Upper lobe of left lung (tissue), 6 donors: ENCODE measurements around the gene GADL1. TPM values are rescaled to one million over a fixed set of nuclear protein-coding genes. Genes with fewer than 3 reads are reported as not detected.

ENCODE experiments used
- ATAC-seq, 2 donors: fragments of 200-7000 bp; cut with Tn5 transposase; one replicate each; pipeline ENCODE4 v1.9.1; 2022; ENCODE audit warnings: mild to moderate bottlenecking in 2 of 2, moderate library complexity in 2 of 2; ENCODE audit not compliant: low FRiP score in 2 of 2
- DNase-seq, 2 donors: peaks; one replicate each; pipeline ENCODE4 v3.0.0-alpha.2; 2019 to 2020
- H3K27ac ChIP-seq, 4 donors: fragments of 200-600 bp; sonication (generic); one replicate each; pipeline ENCODE4 v1.5.1; 2016 to 2019
- H3K27me3 ChIP-seq, 4 donors: fragments of 200-600 bp; sonication (generic); one replicate each; pipeline ENCODE4 v1.5.1; 2017 to 2019
- H3K36me3 ChIP-seq, 4 donors: fragments of 200-600 bp; sonication (generic); one replicate each; pipeline ENCODE4 v1.5.1; 2016 to 2019
- H3K4me1 ChIP-seq, 4 donors: fragments of 200-600 bp; sonication (generic); one replicate each; pipeline ENCODE4 v1.5.1; 2018 to 2019
- H3K4me3 ChIP-seq, 4 donors: fragments of 200-600 bp; sonication (generic); one replicate each; pipeline ENCODE4 v1.5.1; 2017 to 2019; ENCODE audit warnings: mild to moderate bottlenecking in 2 of 4, moderate library complexity in 1 of 4
- H3K9me3 ChIP-seq, 4 donors: fragments of 200-600 bp; sonication (generic); one replicate each; pipeline ENCODE4 v1.5.1; 2018 to 2019
- CTCF ChIP-seq, 6 experiments: fragments of 450-650 bp in 4 of 6; fragments of 200-600 bp in 2 of 6; sonication (generic) in 2 of 6; IDR thresholded peaks; one replicate each; pipeline ENCODE4 v1.5.1; 2016 to 2019; ENCODE audit warnings: antibody characterized with exemption in 6 of 6
- EP300 ChIP-seq, 4 donors: sonication (generic); formaldehyde crosslinking; IDR thresholded peaks; one replicate each; pipeline ENCODE4 v1.5.1; 2017; ENCODE audit warnings: antibody characterized with exemption in 4 of 4, control low read depth in 2 of 4
- POLR2A ChIP-seq, 4 donors: fragments of 450-650 bp; IDR thresholded peaks; one replicate each; pipeline ENCODE4 v1.5.1; 2016 to 2017; ENCODE audit warnings: antibody characterized with exemption in 4 of 4, mild to moderate bottlenecking in 2 of 4
- POLR2AphosphoS5 ChIP-seq, 2 donors: sonication (generic); formaldehyde crosslinking; IDR thresholded peaks; one replicate each; pipeline ENCODE4 v1.5.1; 2017; ENCODE audit warnings: antibody characterized with exemption in 2 of 2
- WGBS, 2 donors: methylation state at CpG; one replicate each; pipeline ENCODE4 v1.1.5; 2017 to 2018; 5-methylcytosine and 5-hydroxymethylcytosine counted together
- total RNA-seq, 6 donors: library from RNA; depleted of rRNA in 4 of 6; stranded (reverse); fragments of >200 nt in 4 of 6; gene quantifications; one replicate each; pipeline versions ENCODE4 v1.1.0 to v1.2.1, GENCODE V29; 2016 to 2021
- donor health status: DM: no; HTN: no; CAD: no; lungs with moderate emphysema.
- donor health status: DM: no; HTN: yes; CAD: no; lungs with severe emphysema.

The GADL1 gene
- total RNA-seq, 6 donors from 2014 or later: 0.07 TPM; not detected in 5

DNA sequence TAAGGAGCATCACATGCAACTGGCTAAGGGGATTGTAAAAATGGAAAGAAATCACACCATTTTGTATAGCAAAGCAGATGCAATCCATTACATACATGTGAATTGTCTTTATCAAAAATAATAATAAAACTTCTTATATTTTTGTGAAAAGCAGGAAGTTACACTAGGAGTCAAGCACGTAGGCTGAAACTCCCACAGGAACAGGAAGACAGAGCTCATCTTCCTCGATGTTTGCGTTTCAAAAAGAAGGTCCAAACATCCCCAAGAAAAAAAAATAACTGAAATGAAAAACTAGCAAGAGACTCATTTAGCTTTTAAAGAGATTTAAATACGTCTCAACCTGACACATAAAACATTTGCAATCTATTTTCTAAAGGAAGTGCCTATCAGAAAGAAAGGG lies 181.5 kb downstream of the GADL1 start:
- Histone ChIP-seq H3K27me3 (no peaks in the 10 kb centered on the region), H3K9me3 (no peaks in the 10 kb centered on the region), H3K27ac (no peak overlapping the region), H3K36me3 (no peaks in the 10 kb centered on the region), H3K4me3 (no peak overlapping the region), H3K4me1 (no peaks in the 10 kb centered on the region)
- TF ChIP-seq EP300 (IDR thresholded peaks at IDR 0.05) (no peak), POLR2A (IDR thresholded peaks at IDR 0.05) (no peak), POLR2AphosphoS5 (IDR thresholded peaks at IDR 0.05) (no peak), CTCF (IDR thresholded peaks at IDR 0.05) (no peak)
- ATAC-seq (no peak), DNase-seq (no peak)
- 40 to 69% methylated on average over 4 of the region's 4 CpGs for WGBS, 2 donors

GRCh38 chr3:30711867-30712266 lies 182.6 kb downstream of the GADL1 start:
- Histone ChIP-seq H3K27ac (no peak overlapping the region), H3K4me3 (no peak overlapping the region), H3K27me3 (no peaks in the 10 kb centered on the region), H3K9me3 (no peaks in the 10 kb centered on the region), H3K4me1 (no peaks in the 10 kb centered on the region), H3K36me3 (no peaks in the 10 kb centered on the region)
- WGBS, 2 donors: 80 to 93% methylated on average over 2 of the region's 2 CpGs
- ATAC-seq: no peak
- no peak for TF ChIP-seq CTCF (IDR thresholded peaks at IDR 0.05)
- no peak for TF ChIP-seq EP300 (IDR thresholded peaks at IDR 0.05)
- TF ChIP-seq POLR2A (IDR thresholded peaks at IDR 0.05): no peak
- no peak for TF ChIP-seq POLR2AphosphoS5 (IDR thresholded peaks at IDR 0.05)
- DNase-seq: no peak

DNA sequence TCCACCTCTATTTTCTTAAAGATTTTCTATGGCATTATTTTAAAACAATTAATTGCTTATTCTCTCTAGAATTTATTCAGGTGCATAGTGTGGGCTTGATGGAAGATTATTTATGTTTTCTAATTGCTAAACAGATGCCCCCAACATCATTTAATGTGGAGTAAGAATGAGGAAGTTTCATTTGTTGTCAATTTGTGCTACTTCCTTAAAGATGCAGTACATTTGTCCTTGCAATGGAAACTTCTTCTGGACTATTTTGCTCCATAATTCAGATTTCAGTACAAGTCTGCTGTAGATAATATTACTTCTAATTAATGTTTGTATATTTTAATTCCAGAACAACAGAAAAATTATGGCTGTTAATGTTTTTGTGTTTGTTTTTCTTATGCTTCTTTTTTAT lies 183.3 kb downstream of the GADL1 start:
- Histone ChIP-seq H3K4me3 (no peak overlapping the region), H3K36me3 (no peaks in the 10 kb centered on the region), H3K4me1 (no peaks in the 10 kb centered on the region), H3K27me3 (no peaks in the 10 kb centered on the region), H3K27ac (no peak overlapping the region), H3K9me3 (no peaks in the 10 kb centered on the region)
- DNase-seq (no peak), ATAC-seq (no peak)
- TF ChIP-seq POLR2AphosphoS5 (IDR thresholded peaks at IDR 0.05): no peak
- no peak for TF ChIP-seq EP300 (IDR thresholded peaks at IDR 0.05)
- TF ChIP-seq POLR2A (IDR thresholded peaks at IDR 0.05): no peak
- TF ChIP-seq CTCF (IDR thresholded peaks at IDR 0.05): no peak

DNA sequence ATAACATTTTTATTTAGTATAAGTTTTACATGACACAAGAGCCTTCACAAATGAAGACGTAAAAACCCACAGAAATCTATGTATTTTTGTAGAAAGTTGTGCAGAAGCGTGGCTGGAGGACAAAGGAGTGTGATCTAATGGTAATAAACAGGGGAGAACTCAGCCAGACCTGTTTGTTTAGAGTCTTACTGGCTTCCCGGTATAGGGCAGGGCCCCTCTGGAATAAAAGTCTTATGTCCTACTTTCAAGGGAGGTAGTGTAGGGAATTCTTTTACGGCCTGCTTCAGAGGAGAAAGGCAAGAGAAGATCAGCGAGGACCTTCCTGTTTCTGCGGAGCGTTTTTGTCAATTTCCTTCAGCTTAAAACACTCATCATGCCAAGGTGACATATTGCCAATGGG lies 184.4 kb downstream of the GADL1 start:
- TF ChIP-seq POLR2AphosphoS5 (IDR thresholded peaks at IDR 0.05): no peak
- no peak for TF ChIP-seq POLR2A (IDR thresholded peaks at IDR 0.05)
- ATAC-seq: no peak

GRCh38 chr3:30708472-30708871 lies 186.0 kb downstream of the GADL1 start:
- no peaks in the 10 kb centered on the region for H3K4me1 ChIP-seq
- H3K27ac ChIP-seq: no peak overlapping the region
- H3K4me3 ChIP-seq: no peak overlapping the region
- H3K27me3 ChIP-seq: no peaks in the 10 kb centered on the region
- ATAC-seq (no peak), DNase-seq (no peak)
- H3K9me3 ChIP-seq: no peaks in the 10 kb centered on the region
- no peaks in the 10 kb centered on the region for H3K36me3 ChIP-seq
- TF ChIP-seq EP300 (IDR thresholded peaks at IDR 0.05) (no peak), POLR2AphosphoS5 (IDR thresholded peaks at IDR 0.05) (no peak), CTCF (IDR thresholded peaks at IDR 0.05) (no peak), POLR2A (IDR thresholded peaks at IDR 0.05) (no peak)

More for the DNA sequence above, 184.4 kb downstream of the GADL1 start:
- Histone ChIP-seq H3K4me3 (no peak overlapping the region), H3K4me1 (no peaks in the 10 kb centered on the region), H3K9me3 (no peaks in the 10 kb centered on the region), H3K27ac (no peak overlapping the region), H3K36me3 (no peaks in the 10 kb centered on the region), H3K27me3 (no peaks in the 10 kb centered on the region)
- WGBS, 2 donors: 78 to 83% methylated on average over 7 of the region's 7 CpGs
- DNase-seq: no peak
